Stimulated activated CD8-positive, alpha-beta memory T cell treated with anti-CD3 and anti-CD28 coated beads, Interleukin-4, amount 100 ng/mL, for 4 hours (primary cell): Measurements from ENCODE around the gene DLG1.
"Not testable (repeated sequence)": the region's sequence is repeated elsewhere in the genome, so short reads cannot be mapped to it uniquely, and the experiment has no call there.

Experiments used
- DNase-seq, 2 donors: peaks; one replicate each; pipeline ENCODE4 v3.0.0-alpha.2; 2020; ENCODE audit warnings: low read depth in 2 of 2, low spot score in 1 of 2

The DLG1 gene

DNA sequence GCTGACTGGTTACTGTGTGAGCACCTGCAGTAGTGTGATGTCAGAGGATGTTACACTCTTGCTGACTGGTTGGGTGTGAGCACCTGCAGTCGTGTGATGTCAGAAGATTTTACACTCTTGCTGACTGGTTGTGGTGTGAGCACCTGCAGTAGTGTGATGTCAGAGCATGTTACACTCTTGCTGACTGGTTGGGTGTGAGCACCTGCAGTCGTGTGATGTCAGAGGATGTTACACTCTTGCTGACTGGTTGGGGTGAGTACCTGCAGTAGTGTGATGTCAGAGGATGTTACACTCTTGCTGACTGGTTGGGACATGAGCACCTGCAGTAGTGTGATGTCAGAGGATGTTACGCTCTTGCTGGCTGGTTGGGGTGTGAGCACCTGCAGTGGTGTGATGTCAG lies 264.6 kb downstream of the DLG1 start:
- DNase-seq, result not testable (repeated sequence)

DNA sequence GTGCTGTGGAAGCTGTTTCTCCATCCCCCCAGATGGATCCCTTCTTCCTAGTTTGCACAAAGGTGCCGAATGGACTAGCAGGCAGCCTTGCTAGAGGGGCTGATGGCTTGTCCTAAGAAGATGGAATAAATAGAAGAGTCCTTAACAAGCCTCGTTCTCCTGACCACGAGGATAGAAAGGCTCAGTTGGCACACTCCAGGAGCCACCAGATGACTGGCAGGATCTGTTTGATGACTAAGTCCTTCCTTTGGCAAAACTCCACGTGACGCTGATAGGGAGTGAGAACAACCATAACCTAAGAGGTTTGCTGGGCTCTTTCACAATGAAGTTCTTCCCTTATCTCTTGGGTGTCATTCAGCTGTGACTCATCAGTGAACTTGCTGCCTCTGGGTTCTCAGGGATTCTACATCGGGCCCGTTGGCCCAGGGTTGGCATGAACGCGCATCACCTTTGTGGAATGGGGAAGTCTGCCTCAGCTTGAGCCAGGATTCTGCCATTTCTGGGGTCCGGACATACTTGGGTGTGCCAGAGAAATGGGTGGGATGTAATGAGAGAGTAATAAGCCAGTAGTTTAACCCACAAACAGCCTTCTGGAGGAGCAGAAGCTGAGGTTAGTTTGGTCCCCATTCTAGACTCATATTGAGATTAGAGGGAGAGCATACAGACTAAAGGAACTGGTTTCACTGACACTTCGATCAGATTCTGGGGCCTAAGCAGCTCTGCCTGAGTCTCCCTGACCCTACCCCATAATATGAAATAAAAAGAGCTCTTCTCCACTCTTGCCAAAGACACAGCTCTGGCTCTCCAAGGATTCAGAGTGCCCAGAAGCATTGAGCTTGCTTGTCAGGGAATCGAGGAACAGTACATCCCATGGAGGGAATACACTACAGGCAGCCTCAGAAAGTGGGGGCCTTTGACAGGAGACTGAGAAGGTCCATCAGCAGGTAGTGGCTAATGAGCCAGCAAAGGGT lies 266.8 kb downstream of the DLG1 start:
- no peak for DNase-seq

GRCh38 chr3:197030379-197031314 lies 267.8 kb downstream of the DLG1 start:
- no peak for DNase-seq

DNA sequence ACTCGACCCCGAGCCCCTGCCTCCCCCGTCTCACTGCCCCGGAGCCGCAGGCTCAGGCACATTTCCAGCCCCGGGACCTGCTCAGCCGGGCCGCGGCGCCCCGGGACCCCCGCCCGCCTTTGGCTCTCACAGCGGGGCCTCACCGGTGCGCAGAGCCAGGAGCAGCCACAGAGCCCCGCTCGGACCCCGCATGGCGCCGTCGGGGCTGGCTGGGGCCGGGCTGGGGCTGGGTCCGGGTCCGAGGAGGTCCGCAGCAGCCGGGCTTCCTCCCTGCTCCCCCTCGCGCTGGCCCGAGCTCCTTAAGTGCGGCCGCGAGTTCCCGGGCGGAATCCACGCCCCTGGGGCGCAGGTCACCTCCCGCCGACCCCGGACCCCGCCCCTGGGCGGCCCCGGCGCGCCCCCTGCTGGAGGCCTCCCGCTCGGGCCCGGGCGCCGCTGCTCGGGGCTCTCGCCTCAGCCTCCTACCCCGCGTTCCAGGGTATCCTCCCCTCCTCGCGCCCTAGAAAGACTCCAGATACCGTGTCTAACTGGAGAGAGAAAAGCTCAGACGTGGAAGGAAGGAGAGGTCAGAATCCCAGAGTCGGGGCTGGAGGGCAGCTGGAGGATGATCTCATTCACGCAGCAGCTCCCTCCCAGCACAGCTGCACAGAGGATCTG lies 268.8 kb downstream of the DLG1 start, which contains the start of gene MELTF:
Gene MELTF (minus strand): TSS at position 307 of the 657 bp plus-strand sequence. CDS start 115 bp downstream, at position 192.
- peak; percentile 35 for DNase-seq

DNA sequence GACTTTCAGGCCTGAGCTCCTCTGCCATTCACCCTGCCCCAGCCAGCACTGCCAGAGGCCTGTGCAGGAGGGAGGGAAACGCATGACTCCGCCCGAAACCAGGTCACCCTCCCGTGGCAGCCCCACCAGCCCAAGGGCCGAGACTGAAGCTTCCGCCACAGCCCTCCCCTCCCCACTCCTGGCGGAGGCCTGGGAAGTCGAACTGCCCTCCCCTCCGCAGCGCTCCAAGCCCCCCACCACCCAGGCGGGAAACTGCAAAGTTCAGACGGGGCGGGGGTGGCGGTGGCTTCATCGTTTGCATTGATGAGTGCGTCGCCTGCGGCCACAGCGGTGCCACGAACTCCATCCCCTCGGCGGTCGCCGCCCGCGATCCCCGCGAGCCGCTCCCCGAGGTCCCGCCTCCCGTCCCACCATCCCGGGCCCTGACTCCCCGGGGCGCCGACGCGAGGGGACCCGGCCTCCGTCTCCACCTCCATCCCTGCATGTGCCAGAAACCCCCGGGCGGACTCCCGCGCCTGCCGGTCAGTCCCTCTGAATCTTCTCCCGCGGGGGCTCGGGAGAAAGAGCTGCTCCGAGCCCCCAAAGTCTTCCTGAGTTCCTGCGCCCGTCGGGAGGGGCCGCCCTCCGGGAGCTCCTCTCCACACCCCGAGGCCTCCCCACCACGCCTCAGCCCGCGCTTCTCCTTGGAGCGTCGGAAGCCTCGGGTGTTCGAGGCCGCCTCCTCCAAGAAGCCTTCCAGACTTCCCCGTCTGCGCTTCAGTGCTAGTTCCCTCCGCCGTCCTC lies 269.5 kb downstream of the DLG1 start:
- DNase-seq, result no peak

- DNase-seq, result no peak
Observed at GRCh38 chr3:197027896-197028727, 270.3 kb downstream of the DLG1 start.

GRCh38 chr3:197027151-197027895 lies 271.1 kb downstream of the DLG1 start:
- DNase-seq, result no peak

DNA sequence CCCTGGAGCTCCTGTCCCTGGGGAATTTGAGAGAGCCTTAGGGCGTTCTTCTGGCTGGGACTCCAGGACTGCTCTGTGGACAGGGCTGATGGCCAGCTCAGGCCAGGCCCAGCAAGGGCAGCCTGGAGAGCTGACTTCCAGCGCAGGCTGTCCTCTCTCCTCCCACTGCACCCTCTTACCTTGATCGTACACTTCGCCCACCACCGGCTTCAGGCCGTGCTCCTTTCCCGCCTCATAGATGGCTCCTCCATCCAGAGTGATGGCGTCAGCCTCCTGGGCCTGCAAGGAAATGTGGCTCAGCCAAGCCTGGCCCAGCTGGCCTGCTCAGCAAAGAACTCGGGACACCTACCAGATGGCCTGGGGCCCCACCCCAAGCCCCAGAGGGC lies 271.9 kb downstream of the DLG1 start:
- DNase-seq, result no peak

DNA sequence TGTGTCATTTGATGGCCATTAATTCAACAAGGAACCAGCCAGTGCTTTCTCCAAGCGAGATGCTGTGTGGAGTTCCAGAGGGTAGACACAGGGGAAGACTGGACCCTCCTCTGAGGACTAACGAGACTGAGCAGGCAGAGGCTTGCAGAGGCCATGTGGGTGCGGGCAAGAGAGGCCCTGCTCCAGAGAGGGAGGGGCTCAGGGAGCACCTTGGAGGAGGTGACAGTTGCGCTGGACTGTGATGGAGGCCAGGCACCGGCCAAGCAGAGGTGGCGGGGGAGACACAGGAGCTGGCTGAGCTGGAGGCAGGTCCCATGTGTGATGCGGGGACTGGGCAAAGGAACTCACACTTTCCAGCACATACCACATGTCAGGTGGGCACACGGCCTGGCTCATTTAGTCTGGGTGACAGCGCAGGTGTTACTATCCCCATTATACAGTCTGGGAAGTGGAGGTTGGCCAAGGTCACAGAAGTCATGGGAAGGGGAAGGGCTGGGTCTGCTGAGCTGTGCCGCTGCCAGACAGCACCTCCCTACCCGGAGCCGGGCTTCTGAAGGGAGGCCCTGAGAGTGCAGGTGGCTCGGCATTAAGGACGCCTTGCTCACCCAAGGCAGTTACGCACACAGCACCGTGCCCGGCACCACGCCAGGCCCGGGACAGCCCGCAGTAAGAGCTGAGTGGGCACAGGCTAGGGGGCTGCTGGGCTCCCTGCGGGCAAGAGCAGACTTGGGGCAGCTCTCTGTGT lies 272.5 kb downstream of the DLG1 start:
- DNase-seq, result no peak

DNA sequence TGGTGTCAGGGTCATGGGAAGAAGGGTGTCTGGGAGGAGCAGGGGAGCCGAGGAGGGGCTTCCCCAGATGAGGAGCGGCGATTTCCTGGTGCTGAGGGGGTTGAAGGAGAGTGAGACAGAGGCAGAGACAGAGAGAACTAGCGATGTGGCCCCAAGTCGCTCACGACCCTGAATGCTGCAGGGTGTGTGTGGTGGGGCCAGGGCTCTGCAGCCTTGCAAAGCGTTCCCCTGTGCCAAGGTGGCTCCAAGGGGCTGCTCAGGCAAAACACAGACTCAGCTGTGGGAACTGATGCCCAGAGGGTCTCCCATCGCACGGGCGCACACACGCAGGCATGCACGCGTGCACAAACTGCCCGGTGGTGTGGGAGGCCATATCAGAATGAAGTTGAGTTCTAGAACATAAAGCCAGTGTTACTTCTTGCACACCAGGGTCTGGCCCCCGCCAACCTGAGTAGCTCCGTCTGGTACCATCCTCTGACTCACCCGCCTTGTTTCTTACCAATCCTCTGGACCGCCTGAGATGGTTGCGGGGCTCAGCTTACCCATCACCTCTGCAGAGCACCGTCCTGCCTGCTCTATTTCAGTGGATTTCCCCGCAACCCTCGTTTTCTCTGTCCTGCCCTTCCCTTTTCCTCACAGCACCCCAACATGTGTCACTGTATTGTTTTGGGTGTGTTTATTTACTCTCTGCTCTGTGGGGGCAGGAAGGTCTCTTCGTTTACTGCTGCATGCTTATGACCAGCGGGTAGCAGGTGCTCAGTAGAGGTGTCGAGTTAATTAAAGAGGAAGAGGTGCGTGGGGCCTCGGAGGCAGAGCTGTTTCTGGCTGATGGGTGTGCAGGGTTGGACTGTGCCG lies 273.3 kb downstream of the DLG1 start:
- no peak for DNase-seq

GRCh38 chr3:197023998-197024651 lies 274.3 kb downstream of the DLG1 start:
- no peak for DNase-seq

DNA sequence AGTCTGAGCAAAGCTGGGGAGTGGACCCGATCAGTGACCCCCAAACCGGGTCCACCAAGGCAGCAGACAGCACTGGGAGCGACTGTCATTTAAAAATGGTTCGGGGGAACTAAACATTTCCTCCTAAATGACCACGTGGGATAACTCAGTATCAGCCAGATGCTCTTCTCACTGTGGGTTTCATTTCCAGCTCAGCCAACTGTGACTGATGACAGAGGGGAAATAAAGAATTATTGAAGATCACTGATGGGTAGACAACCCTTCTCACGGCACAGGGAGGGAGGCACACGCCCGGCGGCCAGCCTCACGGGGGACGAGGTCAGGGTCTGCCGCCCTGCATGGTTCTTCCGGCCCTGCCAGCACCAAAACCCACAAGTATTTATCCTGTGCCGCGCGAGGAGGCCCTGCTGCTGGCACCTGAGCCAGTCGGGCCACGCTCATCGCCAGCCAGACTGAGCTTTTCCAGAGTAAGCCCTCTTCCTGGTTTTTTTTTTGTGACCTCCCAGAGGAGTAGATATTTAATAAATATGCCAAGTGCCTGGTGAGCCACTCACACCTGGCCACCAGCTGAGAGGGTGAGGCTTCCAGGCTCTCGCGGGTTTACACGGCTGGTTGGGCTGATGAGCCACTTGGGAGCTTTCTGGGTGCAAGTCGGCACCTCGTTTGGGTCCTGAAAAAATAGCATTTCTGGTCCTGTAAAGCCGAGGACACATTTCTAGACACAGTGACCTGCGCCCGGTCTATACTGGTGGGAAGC lies 275.0 kb downstream of the DLG1 start:
- no peak for DNase-seq

- no peak for DNase-seq
Observed at GRCh38 chr3:197022405-197023231, 275.8 kb downstream of the DLG1 start.

GRCh38 chr3:197021729-197022404 lies 276.5 kb downstream of the DLG1 start:
- no peak for DNase-seq
